ENCODE results near the gene LTF.
A peak's percentile ranks its signal among the peaks of the same experiment; 100 is the strongest.
"Not testable (repeated sequence)": the region's sequence is repeated elsewhere in the genome, so short reads cannot be mapped to it uniquely, and the experiment has no call there.

LTF gene

DNA sequence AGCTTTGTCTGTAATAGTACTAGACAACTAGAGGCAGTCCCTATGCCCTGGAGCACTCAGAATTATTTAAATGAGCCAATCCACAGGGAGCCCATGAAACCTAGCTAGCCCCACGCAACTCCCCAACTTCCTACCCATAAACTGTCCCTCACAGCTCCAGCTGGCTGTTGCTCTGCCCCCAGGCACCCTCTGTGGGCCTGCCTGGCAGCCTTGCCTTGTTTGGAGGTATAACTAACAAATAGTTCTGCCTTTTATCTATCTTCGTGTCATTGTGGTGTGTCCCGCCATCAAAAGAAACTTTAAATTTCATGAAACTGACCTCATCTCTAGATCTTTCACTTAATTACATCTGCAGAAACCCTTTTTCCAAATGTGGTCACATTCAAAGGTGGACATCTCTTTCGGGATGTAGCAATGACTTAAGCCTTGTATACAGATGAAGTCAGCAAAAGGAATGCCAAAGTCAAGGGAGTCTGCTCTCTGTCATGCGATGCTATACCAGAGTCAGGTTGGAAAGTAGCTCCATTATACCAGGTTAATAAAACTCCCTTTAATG, 31.3 kb upstream of the LTF start:
- H3K9me3 ChIP-seq (ENCODE audit: severe bottlenecking): no peaks in the 10 kb centered on the region
- no peak overlapping the region for H3K4me3 ChIP-seq (ENCODE audit: severe bottlenecking)
- H3K27me3 ChIP-seq (ENCODE audit: insufficient read depth, poor library complexity, severe bottlenecking): no peaks in the 10 kb centered on the region
- H3K27ac ChIP-seq (ENCODE audit: poor library complexity, severe bottlenecking): no peak overlapping the region
- peaks cover 16% of the 10 kb centered on the region for H3K4me1 ChIP-seq (ENCODE audit: insufficient read depth, poor library complexity, severe bottlenecking)
- TF ChIP-seq, protein P1, sequence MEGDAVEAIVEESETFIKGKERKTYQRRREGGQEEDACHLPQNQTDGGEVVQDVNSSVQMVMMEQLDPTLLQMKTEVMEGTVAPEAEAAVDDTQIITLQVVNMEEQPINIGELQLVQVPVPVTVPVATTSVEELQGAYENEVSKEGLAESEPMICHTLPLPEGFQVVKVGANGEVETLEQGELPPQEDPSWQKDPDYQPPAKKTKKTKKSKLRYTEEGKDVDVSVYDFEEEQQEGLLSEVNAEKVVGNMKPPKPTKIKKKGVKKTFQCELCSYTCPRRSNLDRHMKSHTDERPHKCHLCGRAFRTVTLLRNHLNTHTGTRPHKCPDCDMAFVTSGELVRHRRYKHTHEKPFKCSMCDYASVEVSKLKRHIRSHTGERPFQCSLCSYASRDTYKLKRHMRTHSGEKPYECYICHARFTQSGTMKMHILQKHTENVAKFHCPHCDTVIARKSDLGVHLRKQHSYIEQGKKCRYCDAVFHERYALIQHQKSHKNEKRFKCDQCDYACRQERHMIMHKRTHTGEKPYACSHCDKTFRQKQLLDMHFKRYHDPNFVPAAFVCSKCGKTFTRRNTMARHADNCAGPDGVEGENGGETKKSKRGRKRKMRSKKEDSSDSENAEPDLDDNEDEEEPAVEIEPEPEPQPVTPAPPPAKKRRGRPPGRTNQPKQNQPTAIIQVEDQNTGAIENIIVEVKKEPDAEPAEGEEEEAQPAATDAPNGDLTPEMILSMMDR (IDR thresholded peaks at IDR 0.05; ENCODE audit: poor library complexity, severe bottlenecking): no peak
- ATAC-seq (ENCODE audit: low read depth): peak; percentile 82; the same call in 2 of the 3 replicates
- no peaks in the 10 kb centered on the region for H3K36me3 ChIP-seq (ENCODE audit: low read depth)
- DNase-seq (ENCODE audit: low spot score): no peak

DNA sequence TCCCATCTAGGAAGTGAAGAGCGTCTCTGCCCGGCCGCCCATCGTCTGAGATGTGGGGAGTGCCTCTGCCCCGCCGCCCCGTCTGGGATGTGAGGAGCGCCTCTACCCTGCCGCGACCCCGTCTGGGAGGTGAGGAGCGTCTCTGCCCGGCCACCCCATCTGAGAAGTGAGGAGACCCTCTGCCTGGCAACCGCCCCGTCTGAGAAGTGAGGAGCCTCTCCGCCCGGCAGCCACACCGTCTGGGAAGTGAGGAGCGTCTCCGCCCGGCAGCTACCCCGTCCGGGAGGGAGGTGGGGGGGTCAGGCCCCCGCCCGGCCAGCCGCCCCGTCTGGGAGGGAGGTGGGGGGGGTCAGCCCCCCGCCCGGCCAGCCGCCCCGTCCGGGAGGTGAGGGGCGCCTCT, 29.8 kb upstream of the LTF start:
- H3K4me1 ChIP-seq (ENCODE audit: insufficient read depth, poor library complexity, severe bottlenecking): peaks cover 14% of the 10 kb centered on the region
- H3K27ac ChIP-seq (ENCODE audit: poor library complexity, severe bottlenecking): not testable (repeated sequence)

DNA sequence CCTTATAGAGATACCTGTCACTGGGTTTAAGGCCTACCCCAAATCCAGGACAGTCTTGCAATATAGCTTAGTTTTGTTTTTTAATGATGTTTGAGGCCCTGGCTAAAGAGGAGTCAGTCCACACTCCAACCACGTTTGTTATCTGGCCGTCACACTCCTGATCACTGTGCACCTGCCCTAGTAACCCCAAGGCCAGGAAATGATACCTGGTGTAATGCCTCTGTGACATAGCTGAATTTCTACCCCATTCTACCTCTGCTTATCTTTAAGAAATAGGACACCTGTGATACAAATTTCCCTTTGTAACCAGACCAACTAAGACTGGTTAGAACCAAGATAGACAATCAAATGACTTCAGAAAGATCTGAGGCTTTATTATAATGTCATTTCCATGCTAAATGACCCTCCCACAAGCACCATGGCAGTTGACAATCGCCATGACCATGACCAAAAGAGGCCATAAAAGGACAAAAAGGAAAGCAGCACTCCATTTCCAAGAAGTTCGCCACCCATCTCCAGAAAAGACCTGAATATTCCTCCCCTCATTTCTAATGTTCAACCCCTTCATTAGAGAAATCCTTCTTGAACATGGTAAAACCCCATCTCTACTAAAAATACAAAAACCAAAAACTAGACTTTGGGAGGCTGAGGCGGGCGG, 28.3 kb upstream of the LTF start:
- no peak for ATAC-seq (ENCODE audit: low read depth)
- DNase-seq (ENCODE audit: low spot score): no peak

More for the DNA sequence above, 29.8 kb upstream of the LTF start:
- ATAC-seq (ENCODE audit: low read depth); H3K36me3 ChIP-seq (ENCODE audit: low read depth); H3K27me3 ChIP-seq (ENCODE audit: insufficient read depth, poor library complexity, severe bottlenecking); H3K9me3 ChIP-seq (ENCODE audit: severe bottlenecking); H3K4me3 ChIP-seq (ENCODE audit: severe bottlenecking); DNase-seq (ENCODE audit: low spot score): not testable (repeated sequence)

DNA sequence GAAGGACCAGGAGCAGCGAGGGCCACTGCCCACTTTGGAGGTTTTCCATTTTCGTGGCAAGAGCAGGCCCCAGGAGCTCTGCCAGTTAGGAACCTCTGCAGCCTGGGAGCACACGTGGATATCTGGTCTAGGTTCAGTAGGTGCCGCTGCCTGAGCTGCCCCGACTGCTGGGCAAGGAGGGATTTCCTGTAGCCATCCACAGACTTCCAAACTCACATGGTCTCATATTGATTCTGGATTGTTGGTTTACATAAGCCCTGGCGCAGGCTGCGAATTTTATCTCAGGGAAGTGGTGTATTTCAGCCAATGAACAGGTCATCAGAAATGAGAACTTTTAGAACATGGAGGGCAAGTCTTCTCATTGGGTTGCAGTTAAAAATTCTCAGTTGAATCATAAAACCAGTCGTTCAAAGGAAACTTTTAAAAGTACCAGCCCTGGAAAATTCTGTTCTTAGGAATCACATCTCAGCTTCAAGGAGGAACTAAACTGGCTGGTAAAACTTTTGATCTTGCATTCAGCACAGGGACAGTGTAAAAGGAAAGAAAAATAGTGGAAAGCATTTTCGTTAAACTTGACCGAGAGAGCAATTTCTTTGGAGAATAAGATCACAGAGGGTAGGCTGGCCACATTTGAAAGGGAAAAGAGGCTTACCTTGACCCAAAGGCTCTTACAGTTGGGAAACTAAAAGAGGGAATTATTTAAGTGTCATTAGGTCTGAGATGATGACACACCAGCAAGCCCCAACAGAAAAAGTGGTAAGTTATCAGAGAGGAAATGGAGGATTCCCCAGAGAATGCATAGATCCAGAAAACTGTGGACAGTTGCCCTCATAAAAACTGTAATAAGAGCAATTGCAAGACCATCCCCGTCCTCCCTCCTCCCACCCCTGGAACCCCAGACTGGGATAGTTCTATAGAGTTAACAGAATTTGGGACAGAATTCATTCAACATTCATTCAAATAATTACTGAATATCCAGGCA, 26.7 kb upstream of the LTF start:
- H3K9me3 ChIP-seq (ENCODE audit: severe bottlenecking): no peaks in the 10 kb centered on the region
- H3K27me3 ChIP-seq (ENCODE audit: insufficient read depth, poor library complexity, severe bottlenecking): no peaks in the 10 kb centered on the region
- ATAC-seq (ENCODE audit: low read depth) (no peak), DNase-seq (ENCODE audit: low spot score) (no peak)
- no peak overlapping the region for H3K4me3 ChIP-seq (ENCODE audit: severe bottlenecking)
- H3K27ac ChIP-seq (ENCODE audit: poor library complexity, severe bottlenecking): no peak overlapping the region
- TF ChIP-seq, protein P1 (IDR thresholded peaks at IDR 0.05; ENCODE audit: poor library complexity, severe bottlenecking): no peak
- no peaks in the 10 kb centered on the region for H3K36me3 ChIP-seq (ENCODE audit: low read depth)
- peaks cover 14% of the 10 kb centered on the region for H3K4me1 ChIP-seq (ENCODE audit: insufficient read depth, poor library complexity, severe bottlenecking)

More for the DNA sequence above, 28.3 kb upstream of the LTF start:
- H3K27ac ChIP-seq (ENCODE audit: poor library complexity, severe bottlenecking): no peak overlapping the region
- no peak overlapping the region for H3K4me3 ChIP-seq (ENCODE audit: severe bottlenecking)
- no peaks in the 10 kb centered on the region for H3K36me3 ChIP-seq (ENCODE audit: low read depth)
- TF ChIP-seq, protein P1 (IDR thresholded peaks at IDR 0.05; ENCODE audit: poor library complexity, severe bottlenecking): no peak
- no peaks in the 10 kb centered on the region for H3K9me3 ChIP-seq (ENCODE audit: severe bottlenecking)
- H3K27me3 ChIP-seq (ENCODE audit: insufficient read depth, poor library complexity, severe bottlenecking): no peaks in the 10 kb centered on the region
- H3K4me1 ChIP-seq (ENCODE audit: insufficient read depth, poor library complexity, severe bottlenecking): peaks cover 14% of the 10 kb centered on the region

DNA sequence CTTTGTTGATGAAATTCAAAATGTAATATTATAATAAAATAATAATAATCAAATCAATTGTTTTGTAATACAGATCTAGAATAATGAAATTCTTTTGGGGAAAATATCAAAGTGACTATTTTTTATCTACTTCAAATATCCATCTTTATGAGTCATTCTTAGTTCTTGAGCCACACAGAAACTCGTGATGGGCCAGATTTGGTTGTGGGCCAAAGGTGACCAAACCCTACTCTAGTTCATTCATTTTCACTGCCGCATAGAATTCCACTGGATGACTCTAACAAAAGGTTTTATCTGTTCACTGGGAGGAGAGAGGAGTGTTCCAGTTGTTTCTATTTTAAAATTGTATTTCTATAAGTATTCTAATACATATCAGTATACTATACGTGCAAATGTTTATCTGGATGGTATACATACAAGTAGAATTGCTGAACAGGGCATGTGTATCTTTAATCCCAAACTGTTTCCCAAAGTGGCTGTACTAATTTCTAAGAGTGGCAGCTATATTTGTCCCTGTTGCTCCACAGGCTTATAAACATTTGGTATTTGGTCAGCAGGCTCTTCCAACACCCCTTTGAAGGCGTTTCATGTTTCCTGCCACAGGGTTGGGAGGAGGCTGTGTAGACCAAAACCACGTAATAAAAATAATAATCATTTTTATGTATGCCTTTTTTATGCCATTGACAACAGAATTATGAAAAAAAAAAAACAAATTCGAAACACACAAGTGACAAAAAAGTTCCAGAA, 25.8 kb upstream of the LTF start:
- Histone ChIP-seq H3K4me1 (ENCODE audit: insufficient read depth, poor library complexity, severe bottlenecking) (peaks cover 9% of the 10 kb centered on the region), H3K36me3 (ENCODE audit: low read depth) (no peaks in the 10 kb centered on the region), H3K9me3 (ENCODE audit: severe bottlenecking) (no peaks in the 10 kb centered on the region), H3K4me3 (ENCODE audit: severe bottlenecking) (no peak overlapping the region), H3K27ac (ENCODE audit: poor library complexity, severe bottlenecking) (no peak overlapping the region), H3K27me3 (ENCODE audit: insufficient read depth, poor library complexity, severe bottlenecking) (no peaks in the 10 kb centered on the region)
- ATAC-seq (ENCODE audit: low read depth) (no peak), DNase-seq (ENCODE audit: low spot score) (no peak)
- TF ChIP-seq, protein P1 (IDR thresholded peaks at IDR 0.05; ENCODE audit: poor library complexity, severe bottlenecking): no peak

Measured in RWPE2 (cell line).